HEK293T (cell line): ENCODE measurements around the gene KRTAP10-11.

Source experiments
- ARNT ChIP-seq: fragments of 450-650 bp; IDR thresholded peaks from 2 replicates; pipeline ENCODE4 v1.6.1; 2017; ENCODE audit warnings: mild to moderate bottlenecking
- CTBP1 ChIP-seq: fragments of 450-650 bp; IDR thresholded peaks from 2 replicates; pipeline ENCODE4 v1.6.1; 2016; ENCODE audit warnings: borderline replicate concordance
- FOXK2 ChIP-seq: fragments of 450-650 bp; IDR thresholded peaks from 2 replicates; pipeline ENCODE4 v1.6.1; 2016; ENCODE audit warnings: mild to moderate bottlenecking
- FOXM1 ChIP-seq: fragments of 450-650 bp; IDR thresholded peaks from 2 replicates; pipeline ENCODE4 v1.6.1; 2017; ENCODE audit warnings: mild to moderate bottlenecking, borderline replicate concordance
- SP1 ChIP-seq: fragments of 450-650 bp; IDR thresholded peaks from 2 replicates; pipeline ENCODE4 v1.6.1; 2017
- SUZ12 ChIP-seq: fragments of 450-650 bp; IDR thresholded peaks from 2 replicates; pipeline ENCODE4 v1.6.1; 2016; ENCODE audit warnings: mild to moderate bottlenecking

DNA sequence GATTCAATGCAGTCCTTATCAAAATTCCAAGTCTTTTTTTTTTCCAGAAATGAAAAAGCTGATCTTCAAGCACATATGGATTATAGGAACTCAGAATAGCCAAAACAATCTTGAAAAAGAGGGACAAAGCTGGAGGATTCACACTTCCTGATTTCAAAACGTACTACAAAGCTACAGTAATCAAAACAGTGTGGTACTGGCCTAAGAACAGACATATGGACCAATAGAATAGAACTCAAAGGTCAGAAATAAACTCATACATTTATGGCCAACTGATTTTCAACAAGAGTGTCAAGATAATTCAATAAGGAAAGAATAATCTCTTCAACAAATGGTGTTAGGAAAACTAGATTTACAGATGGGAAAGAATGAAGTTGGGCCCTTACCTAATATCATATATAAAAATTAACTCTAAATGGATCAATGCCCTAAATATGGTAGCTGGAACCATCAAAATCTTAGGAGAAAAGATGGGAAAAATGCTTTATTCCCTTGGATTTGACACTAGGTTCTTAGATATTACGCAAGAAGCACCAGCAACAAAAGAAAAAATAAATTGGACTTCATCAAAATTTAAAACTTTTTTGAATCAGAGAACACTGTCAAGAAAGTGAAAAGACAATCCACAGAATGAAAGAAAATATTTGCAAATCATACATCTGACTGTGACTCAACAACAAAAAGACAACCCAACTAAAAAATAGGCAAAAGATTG lies 46.7 kb downstream of the KRTAP10-11 start:
- no peak for TF ChIP-seq ARNT
- TF ChIP-seq SUZ12, result no peak
- TF ChIP-seq SP1, result no peak
- no peak for TF ChIP-seq FOXM1
- no peak for TF ChIP-seq CTBP1
- no peak for TF ChIP-seq FOXK2
